H9 (cell line): ENCODE results near the gene TTF2. TPM values are rescaled to one million over a fixed set of nuclear protein-coding genes. Genes with fewer than 3 reads are reported as not detected.

Source experiments
- DNase-seq: peaks from one replicate; pipeline ENCODE4 v3.0.0-alpha.2; 2017
- H2AFZ ChIP-seq: one replicate; pipeline ENCODE4 v1.6.1; 2013; ENCODE audit warnings: mild to moderate bottlenecking, low read length, control low read depth, moderate library complexity
- H2AK5ac ChIP-seq: 2 replicates; pipeline ENCODE4 v1.6.1; 2013; ENCODE audit warnings: low read length, control low read depth, mixed read lengths; ENCODE audit not compliant: insufficient read length
- H2BK120ac ChIP-seq: one replicate; pipeline ENCODE4 v1.6.1; 2013; ENCODE audit warnings: low read depth, mild to moderate bottlenecking, low read length, control low read depth, inconsistent platforms; ENCODE audit not compliant: poor library complexity, severe bottlenecking
- H2BK12ac ChIP-seq: 2 replicates; pipeline ENCODE4 v1.6.1; 2013; ENCODE audit warnings: low read length, control low read depth, mixed read lengths, low read depth; ENCODE audit not compliant: insufficient read length
- H2BK15ac ChIP-seq: 2 replicates; pipeline ENCODE4 v1.6.1; 2013; ENCODE audit warnings: low read depth, low read length, control low read depth
- H2BK20ac ChIP-seq: one replicate; pipeline ENCODE4 v1.6.1; 2013; ENCODE audit warnings: low read depth, mild to moderate bottlenecking, low read length, control low read depth, inconsistent platforms; ENCODE audit not compliant: poor library complexity, severe bottlenecking
- H2BK5ac ChIP-seq: 2 replicates; pipeline ENCODE4 v1.6.1; 2013; ENCODE audit warnings: low read length, control low read depth, mixed read lengths; ENCODE audit not compliant: insufficient read length
- H3K14ac ChIP-seq: 2 replicates; pipeline ENCODE4 v1.6.1; 2013; ENCODE audit warnings: low read length, control low read depth; ENCODE audit not compliant: insufficient read depth
- H3K18ac ChIP-seq: 2 replicates; pipeline ENCODE4 v1.6.1; 2013; ENCODE audit warnings: low read depth, mild to moderate bottlenecking, mixed read lengths, low read length, control low read depth; ENCODE audit not compliant: insufficient read length
- H3K23ac ChIP-seq: 2 replicates; pipeline ENCODE4 v1.6.1; 2013; ENCODE audit warnings: low read length, control low read depth, mixed read lengths, low read depth; ENCODE audit not compliant: insufficient read length
- H3K23me2 ChIP-seq: 2 replicates; pipeline ENCODE4 v1.6.1; 2013; ENCODE audit warnings: low read depth, mild to moderate bottlenecking, mixed read lengths, low read length, control low read depth; ENCODE audit not compliant: insufficient read length, poor library complexity, severe bottlenecking
- H3K27ac ChIP-seq: 2 replicates; pipeline ENCODE4 v1.5.1; 2013; ENCODE audit warnings: low read length, control low read depth, mixed read lengths, low read depth; ENCODE audit not compliant: insufficient read length
- H3K27me3 ChIP-seq: 2 replicates; pipeline ENCODE4 v1.6.1; 2013; ENCODE audit warnings: low read length, control low read depth, inconsistent platforms; ENCODE audit not compliant: insufficient read depth
- H3K4ac ChIP-seq: 2 replicates; pipeline ENCODE4 v1.6.1; 2013; ENCODE audit warnings: low read depth, mild to moderate bottlenecking, control low read depth, inconsistent platforms, low read length, moderate library complexity
- H3K4me1 ChIP-seq: 2 replicates; pipeline ENCODE4 v1.6.1; 2013; ENCODE audit warnings: low read length, control low read depth, inconsistent platforms; ENCODE audit not compliant: insufficient read depth
- H3K4me2 ChIP-seq: 2 replicates; pipeline ENCODE4 v1.6.1; 2013; ENCODE audit warnings: low read length, control low read depth, mixed read lengths; ENCODE audit not compliant: insufficient read length, insufficient read depth
- H3K56ac ChIP-seq: 2 replicates; pipeline ENCODE4 v1.6.1; 2013; ENCODE audit warnings: low read depth, mild to moderate bottlenecking, mixed read lengths, low read length, control low read depth; ENCODE audit not compliant: insufficient read length
- H3K79me1 ChIP-seq: 2 replicates; pipeline ENCODE4 v1.6.1; 2013; ENCODE audit warnings: low read depth, mild to moderate bottlenecking, moderate library complexity, low read length, control low read depth, inconsistent platforms; ENCODE audit not compliant: insufficient read depth, poor library complexity, severe bottlenecking
- H3K79me2 ChIP-seq: 2 replicates; pipeline ENCODE4 v1.6.1; 2013; ENCODE audit warnings: low read length, control low read depth, inconsistent platforms; ENCODE audit not compliant: insufficient read depth
- H3K9ac ChIP-seq: 2 replicates; pipeline ENCODE4 v1.6.1; 2013; ENCODE audit warnings: low read length, control low read depth, mixed read lengths; ENCODE audit not compliant: insufficient read length; ENCODE audit errors: extremely low read depth
- H3K9me3 ChIP-seq: one replicate; pipeline ENCODE4 v1.6.1; 2013; ENCODE audit warnings: low read depth, low read length, inconsistent platforms; ENCODE audit not compliant: control insufficient read depth
- H3T11ph ChIP-seq: one replicate; pipeline ENCODE4 v1.6.1; 2013; ENCODE audit warnings: mild to moderate bottlenecking, low read length, control low read depth, inconsistent platforms
- H4K20me1 ChIP-seq: one replicate; pipeline ENCODE4 v1.6.1; 2013; ENCODE audit not compliant: control insufficient read depth, insufficient read length, insufficient read depth
- H4K5ac ChIP-seq: 2 replicates; pipeline ENCODE4 v1.6.1; 2013; ENCODE audit warnings: low read depth, mild to moderate bottlenecking, mixed read lengths, low read length, control low read depth; ENCODE audit not compliant: insufficient read length
- H4K8ac ChIP-seq: replicated peaks from 2 replicates; pipeline ENCODE4 v1.6.1; 2013; ENCODE audit warnings: low read length, control low read depth, mixed read lengths, low read depth; ENCODE audit not compliant: insufficient read length
- H4K91ac ChIP-seq: 2 replicates; pipeline ENCODE4 v1.6.1; 2013; ENCODE audit warnings: low read depth, mild to moderate bottlenecking, moderate library complexity, mixed read lengths, low read length, control low read depth; ENCODE audit not compliant: insufficient read length
- H3K27ac Mint-ChIP-seq, 3 experiments: 2 replicates in 2 of 3; 3 replicates in 1 of 3; pipeline ENCODE4 v1.8.0; 2020 to 2021; ENCODE audit warnings: mixed read lengths in 3 of 3, mild to moderate bottlenecking in 1 of 3, moderate library complexity in 1 of 3
- H3K27me3 Mint-ChIP-seq: 2 replicates; pipeline ENCODE4 v1.8.0; 2021; ENCODE audit warnings: low read depth, mild to moderate bottlenecking, moderate library complexity, mixed read lengths
- H3K36me3 Mint-ChIP-seq, 3 experiments: 2 replicates in 2 of 3; 3 replicates in 1 of 3; pipeline ENCODE4 v1.8.0; 2020 to 2021; ENCODE audit warnings: low read depth in 3 of 3, mixed read lengths in 3 of 3; ENCODE audit not compliant: insufficient read depth in 1 of 3
- H3K4me1 Mint-ChIP-seq, 2 experiments: 2 replicates each; pipeline ENCODE4 v1.8.0; 2020; ENCODE audit warnings: mixed read lengths in 2 of 2
- H3K4me3 Mint-ChIP-seq, 2 experiments: 2 replicates in 1 of 2; 3 replicates in 1 of 2; pipeline ENCODE4 v1.8.0; 2020 to 2021; ENCODE audit warnings: mild to moderate bottlenecking in 2 of 2, mixed read lengths in 2 of 2, moderate library complexity in 1 of 2
- H3K9me3 Mint-ChIP-seq, 2 experiments: 2 replicates in 1 of 2; 3 replicates in 1 of 2; pipeline ENCODE4 v1.8.0; 2020; ENCODE audit warnings: mild to moderate bottlenecking in 2 of 2, mixed read lengths in 2 of 2, moderate library complexity in 1 of 2
- WGBS: extraction: QIAGEN DNeasy Blood & Tissue Kit; methylation state at CpG from one replicate; pipeline ENCODE4 v1.1.7; 2013; ENCODE audit warnings: missing lambda C conversion rate, low lambda C conversion rate, mixed read lengths; ENCODE audit not compliant: insufficient read length; ENCODE audit errors: extremely low coverage; 5-methylcytosine and 5-hydroxymethylcytosine counted together
- total RNA-seq: library from RNA; stranded (reverse); gene quantifications from 2 replicates; pipeline ENCODE4 v1.2.1, GENCODE V29; 2021
- TF ChIP-seq, protein P1 (sequence below): fragments of 200-600 bp; sonication (generic); conservative IDR thresholded peaks from 3 replicates; pipeline ENCODE4 v1.8.0; 2021; ENCODE audit warnings: antibody characterized with exemption, mild to moderate bottlenecking

TTF2 gene
- total RNA-seq, 1 experiment from 2014 or later, result 86.4 TPM

DNA sequence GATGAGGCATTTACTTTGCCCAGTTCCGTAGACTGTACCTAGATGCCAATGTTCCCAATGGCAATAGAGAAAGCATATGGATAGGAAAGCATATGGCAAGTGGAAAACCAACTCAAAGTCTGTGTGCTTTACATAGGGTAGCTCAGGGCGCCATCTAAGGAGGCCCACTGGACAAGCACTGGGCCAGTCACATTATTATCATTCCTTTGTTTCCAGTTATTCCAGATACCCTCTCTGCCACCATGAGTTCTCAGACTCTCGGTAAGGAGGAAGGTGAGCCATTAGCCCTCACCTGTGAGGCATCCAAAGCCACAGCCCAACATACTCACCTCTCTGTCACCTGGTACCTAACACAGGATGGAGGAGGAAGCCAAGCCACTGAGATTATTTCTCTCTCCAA is 48.8 kb upstream of the TTF2 start:
- Histone ChIP-seq H2BK12ac (no peak overlapping the region), H2AK5ac (no peak overlapping the region), H3K27me3 (no peaks in the 10 kb centered on the region), H3K4ac (no peak overlapping the region), H3K4me2 (no peak overlapping the region), H3K56ac (no peak overlapping the region), H3K14ac (no peak overlapping the region), H2BK120ac (no peak overlapping the region), H2AFZ (no peak overlapping the region), H2BK15ac (no peak overlapping the region), H3K23ac (no peak overlapping the region), H3T11ph (no peak overlapping the region), H2BK5ac (no peak overlapping the region), H3K79me2 (no peaks in the 10 kb centered on the region), H3K23me2 (no peaks in the 10 kb centered on the region), H3K27ac (no peak overlapping the region), H3K18ac (no peak overlapping the region), H4K20me1 (no peaks in the 10 kb centered on the region), H4K91ac (no peak overlapping the region), H3K9me3 (no peaks in the 10 kb centered on the region), H3K79me1 (no peaks in the 10 kb centered on the region), H4K5ac (no peak overlapping the region), H3K9ac (no peak overlapping the region), H3K4me1 (peaks cover 7% of the 10 kb centered on the region; the same call in 1 of the 2 replicates), H2BK20ac (no peak overlapping the region), H4K8ac (no peak overlapping the region)
- H3K27ac Mint-ChIP-seq, result no peak overlapping the region
- no peaks in the 10 kb centered on the region for H3K9me3 Mint-ChIP-seq
- H3K27me3 Mint-ChIP-seq, result no peaks in the 10 kb centered on the region
- DNase-seq, result no peak
- TF ChIP-seq, protein P1, sequence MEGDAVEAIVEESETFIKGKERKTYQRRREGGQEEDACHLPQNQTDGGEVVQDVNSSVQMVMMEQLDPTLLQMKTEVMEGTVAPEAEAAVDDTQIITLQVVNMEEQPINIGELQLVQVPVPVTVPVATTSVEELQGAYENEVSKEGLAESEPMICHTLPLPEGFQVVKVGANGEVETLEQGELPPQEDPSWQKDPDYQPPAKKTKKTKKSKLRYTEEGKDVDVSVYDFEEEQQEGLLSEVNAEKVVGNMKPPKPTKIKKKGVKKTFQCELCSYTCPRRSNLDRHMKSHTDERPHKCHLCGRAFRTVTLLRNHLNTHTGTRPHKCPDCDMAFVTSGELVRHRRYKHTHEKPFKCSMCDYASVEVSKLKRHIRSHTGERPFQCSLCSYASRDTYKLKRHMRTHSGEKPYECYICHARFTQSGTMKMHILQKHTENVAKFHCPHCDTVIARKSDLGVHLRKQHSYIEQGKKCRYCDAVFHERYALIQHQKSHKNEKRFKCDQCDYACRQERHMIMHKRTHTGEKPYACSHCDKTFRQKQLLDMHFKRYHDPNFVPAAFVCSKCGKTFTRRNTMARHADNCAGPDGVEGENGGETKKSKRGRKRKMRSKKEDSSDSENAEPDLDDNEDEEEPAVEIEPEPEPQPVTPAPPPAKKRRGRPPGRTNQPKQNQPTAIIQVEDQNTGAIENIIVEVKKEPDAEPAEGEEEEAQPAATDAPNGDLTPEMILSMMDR, result no peak
- H3K36me3 Mint-ChIP-seq, result no peaks in the 10 kb centered on the region
- no CpG with 5 or more reads among the region's 3 CpGs for WGBS
- H3K4me3 Mint-ChIP-seq, result no peak overlapping the region
- peaks cover 14 to 31% of the 10 kb centered on the region in 2 experiments for H3K4me1 Mint-ChIP-seq
